Activated CD8-positive, alpha-beta memory T cell treated with anti-CD3 and anti-CD28 coated beads for 48 hours (primary cell): ENCODE measurements around the gene GNA12.

Source experiments
- DNase-seq, 3 experiments: peaks; one replicate each; pipeline ENCODE4 v3.0.0-alpha.2; 2020; ENCODE audit warnings: low read depth in 2 of 3, low spot score in 2 of 3

Gene GNA12

GRCh38 chr7:2819161-2819953 lies 24.8 kb downstream of the GNA12 start:
- no peak for DNase-seq

DNA sequence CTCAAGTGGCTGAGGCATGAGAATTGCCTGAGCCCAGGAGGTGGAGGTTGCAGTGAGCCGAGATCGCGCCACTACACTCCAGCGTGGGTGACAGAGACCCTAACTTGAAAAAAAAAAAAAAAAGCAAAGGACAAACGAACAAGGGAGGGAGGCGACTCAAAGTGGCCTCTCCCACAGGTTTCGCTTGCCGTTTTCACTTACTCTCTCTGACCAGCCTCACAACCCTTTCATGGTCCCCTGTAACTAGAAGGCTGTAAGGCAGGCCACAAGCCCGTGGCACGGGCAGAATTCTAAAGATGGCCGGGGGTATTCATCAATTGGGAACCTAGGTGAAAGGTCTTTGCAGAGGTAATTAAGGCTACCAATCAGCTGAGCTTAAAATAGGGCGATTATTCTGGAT lies 25.5 kb downstream of the GNA12 start:
- DNase-seq, result no peak

- DNase-seq, result no peak
These were observed 26.0 kb downstream of the GNA12 start for GRCh38 chr7:2818121-2818520.

- no peak for DNase-seq
These were observed 26.7 kb downstream of the GNA12 start for GRCh38 chr7:2817456-2817855.

GRCh38 chr7:2815875-2816245 lies 28.2 kb downstream of the GNA12 start:
- no peak for DNase-seq

DNA sequence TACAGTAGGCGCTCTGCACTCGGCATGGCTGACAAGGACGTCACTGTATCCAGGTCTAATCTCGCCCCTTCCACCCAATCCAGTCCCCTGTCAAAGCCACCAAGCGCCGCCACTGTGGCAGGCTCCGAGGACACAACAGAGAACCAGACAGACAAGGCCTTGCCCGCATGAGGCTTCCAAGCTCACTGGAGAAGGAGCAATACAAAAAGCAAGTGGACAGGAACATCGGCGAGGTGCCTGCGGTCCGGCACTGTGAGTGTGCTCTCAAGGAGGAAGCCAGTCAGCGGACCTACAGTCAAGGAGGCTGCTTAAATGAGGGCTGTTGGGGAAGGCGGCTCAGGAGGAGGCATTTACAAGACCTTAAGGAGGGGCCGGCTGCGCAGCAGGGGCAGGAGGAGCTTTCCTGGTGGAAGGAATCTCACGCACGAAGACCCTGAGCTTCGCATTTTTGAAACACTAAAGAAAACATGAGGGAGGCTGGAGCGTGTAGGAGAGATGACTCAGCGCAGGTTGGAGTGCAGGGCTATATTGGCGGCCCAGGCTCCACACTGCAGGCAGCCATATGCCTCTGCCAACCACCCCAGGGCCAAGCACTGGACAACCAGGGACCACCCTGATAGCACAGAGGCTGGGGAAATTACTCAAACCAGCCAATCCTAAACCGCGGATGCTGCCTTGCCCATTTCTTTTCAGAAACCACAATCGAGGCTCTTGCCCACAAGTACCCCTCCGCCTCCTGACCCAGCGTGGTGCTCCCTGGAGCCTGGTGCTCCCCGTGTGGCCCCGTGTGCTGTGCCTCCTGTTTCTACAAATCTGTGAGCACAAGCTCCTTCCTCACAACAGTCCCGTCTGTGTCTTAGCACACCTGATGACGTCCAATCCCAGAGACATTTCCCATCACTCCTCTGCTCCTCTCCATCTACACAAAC lies 28.9 kb downstream of the GNA12 start:
- DNase-seq, result no peak

- DNase-seq, result no peak
These were observed 29.7 kb downstream of the GNA12 start for GRCh38 chr7:2814186-2814945.

GRCh38 chr7:2813350-2814185 lies 30.5 kb downstream of the GNA12 start:
- DNase-seq, result no peak

- no peak for DNase-seq
These were observed 31.3 kb downstream of the GNA12 start for GRCh38 chr7:2812831-2813230.

DNA sequence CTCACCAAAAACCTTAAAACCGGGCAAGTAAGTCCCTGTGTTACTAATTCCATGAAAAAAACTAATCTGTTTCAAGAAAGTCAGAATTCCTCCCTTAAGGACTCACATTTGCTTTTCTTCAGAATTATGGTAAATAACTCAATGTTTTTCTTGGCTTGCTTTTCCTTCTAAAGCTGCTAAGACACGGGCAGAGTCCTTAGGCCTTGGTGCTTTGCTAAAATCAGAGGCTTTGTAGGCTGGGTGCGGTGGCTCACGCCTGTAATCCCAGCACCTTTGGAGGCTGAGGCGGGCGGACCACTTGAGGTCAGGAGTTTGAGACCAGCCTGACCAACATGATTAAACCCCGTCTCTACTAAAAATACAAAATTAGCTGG lies 32.0 kb downstream of the GNA12 start:
- no peak for DNase-seq

GRCh38 chr7:2811476-2812113 lies 32.5 kb downstream of the GNA12 start:
- DNase-seq, result no peak

GRCh38 chr7:2810682-2811415 lies 33.3 kb downstream of the GNA12 start:
- no peak for DNase-seq

- no peak for DNase-seq
These were observed 34.0 kb downstream of the GNA12 start for GRCh38 chr7:2809903-2810625.

- DNase-seq, result no peak
These were observed 35.0 kb downstream of the GNA12 start for GRCh38 chr7:2808891-2809665.

DNA sequence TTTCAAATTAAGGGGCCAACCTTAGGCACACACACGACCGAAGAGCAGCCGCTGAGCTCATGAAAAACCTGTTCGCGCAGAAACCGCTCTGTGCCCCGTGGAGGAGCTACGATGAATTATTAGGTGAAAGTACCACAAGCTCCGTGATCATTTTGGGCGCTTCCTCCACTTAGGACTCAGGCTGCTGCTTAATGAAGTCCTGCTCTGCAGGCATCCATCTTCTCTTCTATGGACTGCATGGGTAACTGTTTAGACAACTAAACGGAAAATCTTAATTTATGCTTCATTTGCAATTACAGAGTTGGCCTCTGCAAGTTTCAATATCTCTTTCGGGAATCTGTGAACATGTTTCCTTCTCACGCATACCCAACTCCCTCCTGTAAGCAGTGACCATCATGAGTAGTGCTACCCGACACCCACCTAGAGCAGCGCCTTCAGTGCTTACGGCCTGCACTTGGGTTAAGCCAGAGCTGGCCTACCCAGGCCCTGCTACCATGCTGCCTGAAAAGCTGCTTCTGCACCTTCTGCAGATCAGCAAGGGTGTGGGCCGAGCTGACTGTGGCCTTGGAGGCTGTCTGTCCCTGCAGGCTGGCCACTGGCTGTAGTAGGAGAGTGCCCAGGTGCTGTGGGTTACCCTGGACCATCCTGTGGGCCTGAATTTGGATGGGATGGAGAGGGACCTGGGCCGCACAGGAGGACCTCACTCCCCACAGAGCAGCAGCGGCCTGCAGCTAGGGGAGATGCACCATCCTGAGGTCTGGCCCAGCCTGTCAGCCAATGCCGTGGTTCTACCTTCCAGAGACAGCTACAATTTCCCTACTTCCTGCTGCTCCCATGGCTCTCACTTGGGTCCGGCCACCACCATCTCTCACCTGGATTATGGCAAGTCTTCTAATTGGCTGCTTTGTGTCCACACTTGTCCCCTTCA lies 36.0 kb downstream of the GNA12 start:
- no peak for DNase-seq

DNA sequence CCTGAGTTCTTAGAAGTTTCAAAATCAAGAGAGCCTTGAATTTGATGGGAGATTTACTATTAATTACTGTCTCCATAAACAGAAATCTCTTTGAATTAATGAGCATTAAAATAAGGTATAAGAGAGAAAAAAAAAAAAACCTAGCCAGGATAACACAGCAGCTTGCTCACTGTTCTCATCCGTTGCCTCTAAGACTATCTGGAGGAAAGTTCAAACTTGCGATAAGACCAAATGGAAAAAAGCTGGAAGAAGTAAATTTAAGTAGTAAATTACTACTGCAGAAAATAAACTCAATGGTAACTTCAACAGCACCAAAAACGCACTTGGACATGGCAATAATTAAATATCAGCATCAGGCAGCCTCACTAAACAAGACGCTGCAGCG lies 36.7 kb downstream of the GNA12 start:
- no peak for DNase-seq

DNA sequence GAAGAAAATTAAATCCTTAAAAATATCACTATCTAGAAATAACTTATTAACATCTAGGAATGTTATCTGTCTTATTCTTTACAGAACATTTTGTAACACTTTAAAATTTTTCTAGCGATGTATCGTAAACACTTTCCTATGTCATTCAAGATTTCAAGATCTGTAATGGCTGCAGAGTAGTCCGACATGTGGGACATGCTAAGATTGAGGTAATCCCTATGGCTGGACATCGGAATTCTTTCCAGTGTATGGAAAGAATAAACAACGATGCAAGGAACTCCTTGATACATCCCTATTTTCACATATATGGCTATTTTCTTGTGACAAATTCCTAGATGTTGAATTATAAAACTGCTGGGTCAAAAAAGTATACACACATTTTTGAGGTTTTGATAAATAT lies 37.5 kb downstream of the GNA12 start:
- DNase-seq, result no peak
